SH-SY5Y (cell line): ENCODE data around the gene HNMT.

Source experiments
- GATA2 ChIP-seq: IDR thresholded peaks from 2 replicates; pipeline ENCODE4 v1.6.1; 2011; ENCODE audit warnings: mild to moderate bottlenecking, low read depth, low read length
- GATA3 ChIP-seq: IDR thresholded peaks from 2 replicates; pipeline ENCODE4 v1.6.1; 2011; ENCODE audit warnings: low read depth, mild to moderate bottlenecking, low read length, moderate library complexity

- TF ChIP-seq GATA2 (no peak), GATA3 (no peak)
These were observed 8.7 kb upstream of the HNMT start for GRCh38 chr2:137955536-137955935.
